ENCODE data around the gene ZNRF3.

The ZNRF3 gene

GRCh38 chr22:28952857-28953256 lies 69.5 kb downstream of the ZNRF3 start:
- DNase-seq (ENCODE audit: low spot score) = no peak

GRCh38 chr22:28953403-28953802 lies 70.0 kb downstream of the ZNRF3 start:
- DNase-seq (ENCODE audit: low spot score) = no peak

- DNase-seq (ENCODE audit: low spot score) = no peak
These were observed 70.9 kb downstream of the ZNRF3 start for GRCh38 chr22:28953976-28954880.

- DNase-seq (ENCODE audit: low spot score) = no peak
These were observed 72.4 kb downstream of the ZNRF3 start for GRCh38 chr22:28955817-28956216.

GRCh38 chr22:28956506-28956905 lies 73.1 kb downstream of the ZNRF3 start:
- DNase-seq (ENCODE audit: low spot score) = no peak

GRCh38 chr22:28958611-28959010 lies 75.2 kb downstream of the ZNRF3 start:
- no peak for DNase-seq (ENCODE audit: low spot score)

GRCh38 chr22:28962042-28962554 lies 78.7 kb downstream of the ZNRF3 start:
- DNase-seq (ENCODE audit: low spot score) = no peak

- no peak for DNase-seq (ENCODE audit: low spot score)
These were observed 80.0 kb downstream of the ZNRF3 start for GRCh38 chr22:28963362-28963761.

GRCh38 chr22:28967163-28967665 lies 83.8 kb downstream of the ZNRF3 start:
- DNase-seq (ENCODE audit: low spot score) = no peak

GRCh38 chr22:28967969-28968368 lies 84.6 kb downstream of the ZNRF3 start:
- DNase-seq (ENCODE audit: low spot score) = no peak

GRCh38 chr22:28969401-28970168 lies 86.2 kb downstream of the ZNRF3 start:
- no peak for DNase-seq (ENCODE audit: low spot score)

- DNase-seq (ENCODE audit: low spot score) = no peak
These were observed 90.0 kb downstream of the ZNRF3 start for GRCh38 chr22:28973352-28973751.

GRCh38 chr22:28977060-28977459 lies 93.7 kb downstream of the ZNRF3 start:
- DNase-seq (ENCODE audit: low spot score) = no peak

GRCh38 chr22:28977481-28977971 lies 94.2 kb downstream of the ZNRF3 start:
- no peak for DNase-seq (ENCODE audit: low spot score)

- DNase-seq (ENCODE audit: low spot score) = no peak
These were observed 94.8 kb downstream of the ZNRF3 start for GRCh38 chr22:28978158-28978557.

- DNase-seq (ENCODE audit: low spot score) = no peak
These were observed 95.8 kb downstream of the ZNRF3 start for GRCh38 chr22:28978863-28979796.

GRCh38 chr22:28980326-28980725 lies 97.0 kb downstream of the ZNRF3 start:
- no peak for DNase-seq (ENCODE audit: low spot score)

- no peak for DNase-seq (ENCODE audit: low spot score)
These were observed 98.6 kb downstream of the ZNRF3 start for GRCh38 chr22:28981818-28982499.

GRCh38 chr22:28983190-28983589 lies 99.8 kb downstream of the ZNRF3 start:
- DNase-seq (ENCODE audit: low spot score) = no peak

GRCh38 chr22:28983788-28984441 lies 100.5 kb downstream of the ZNRF3 start:
- no peak for DNase-seq (ENCODE audit: low spot score)
